GM19395 (cell line): ENCODE results near the gene CD46.
"Not testable (repeated sequence)": the region's sequence is repeated elsewhere in the genome, so short reads cannot be mapped to it uniquely, and the experiment has no call there.

Experiments
- ATAC-seq: cut with Tn5 transposase; IDR thresholded peaks from one replicate; pipeline ENCODE4 v1.9.1; 2021; ENCODE audit warnings: mild to moderate bottlenecking, moderate library complexity; ENCODE audit not compliant: unreplicated experiment

CD46 gene

DNA sequence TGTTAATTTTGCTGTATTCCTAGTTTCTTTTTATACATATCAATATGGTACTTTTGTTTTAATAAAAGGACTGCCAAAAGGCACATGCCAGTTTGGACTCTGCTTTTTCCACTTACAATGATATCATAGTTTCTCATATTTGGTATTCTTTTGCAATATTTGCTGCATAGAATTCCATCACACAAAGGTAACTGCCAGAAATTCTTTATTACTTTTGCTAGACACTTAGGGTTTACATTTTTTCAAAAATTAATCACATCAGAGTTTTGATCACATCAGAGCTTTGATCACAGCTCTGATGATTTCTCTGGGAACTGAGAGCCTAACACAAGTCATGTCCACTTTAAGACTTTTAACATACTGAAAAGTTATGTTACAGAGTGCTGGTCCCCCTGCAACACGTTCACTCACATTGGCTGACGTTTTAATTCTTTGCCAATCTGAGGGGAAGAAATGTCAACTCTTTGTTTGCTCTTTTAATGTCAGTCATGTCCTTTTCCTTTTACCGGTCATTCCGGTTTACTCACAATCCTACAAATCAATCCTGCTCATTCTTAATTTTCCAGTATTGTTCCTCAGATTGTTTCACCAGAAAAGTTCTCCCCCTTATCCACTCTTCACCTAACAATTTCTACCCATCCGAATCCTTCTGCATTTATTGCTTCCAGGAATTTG is 1.1 kb upstream of the CD46 start:
- ATAC-seq, result no peak

DNA sequence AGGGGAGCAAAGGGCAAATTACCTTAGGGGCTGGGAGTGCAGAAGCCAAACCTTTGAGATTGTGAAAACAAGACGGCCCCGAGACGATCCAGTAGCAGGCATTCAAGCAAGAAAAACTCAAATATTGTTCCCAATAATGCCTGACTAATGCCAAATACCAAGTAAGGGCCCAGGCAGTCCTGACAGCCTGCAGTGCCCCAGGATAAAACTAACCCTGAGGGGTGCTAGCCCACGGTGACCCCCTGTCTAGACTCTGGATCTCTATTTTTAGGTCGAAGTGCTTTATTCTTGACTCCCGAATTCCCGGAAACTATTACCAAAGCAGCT is 428 bp upstream of the CD46 start:
- peak; percentile 17 for ATAC-seq

GRCh38 chr1:207752456-207752998 is 673 bp downstream of the CD46 start:
- peak; percentile 29 for ATAC-seq

DNA sequence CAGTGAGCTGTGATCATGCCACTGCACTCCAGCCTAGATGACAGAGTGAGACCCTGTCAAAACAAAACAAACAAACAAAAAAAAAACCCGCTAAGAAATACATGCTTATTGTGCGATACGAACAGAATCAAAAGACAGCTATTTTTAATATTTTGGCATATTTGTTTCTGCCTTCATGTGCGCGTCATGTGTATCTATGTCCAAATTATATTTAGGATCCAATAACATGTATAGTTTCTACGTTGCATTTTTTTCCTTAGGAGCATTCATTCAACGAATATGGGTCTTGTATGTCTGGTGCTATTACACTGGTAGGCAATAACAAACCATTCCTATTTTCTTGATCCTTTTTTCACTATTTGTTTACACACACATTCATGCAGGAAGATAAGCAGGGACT is 1.8 kb downstream of the CD46 start:
- ATAC-seq, result no peak

GRCh38 chr1:207754011-207754410 is 2.2 kb downstream of the CD46 start:
- no peak for ATAC-seq

- no peak for ATAC-seq
These were observed 3.3 kb downstream of the CD46 start for GRCh38 chr1:207754974-207755700.

GRCh38 chr1:207755846-207756693 is 4.2 kb downstream of the CD46 start:
- ATAC-seq, result no peak

- ATAC-seq, result no peak
These were observed 10.8 kb downstream of the CD46 start for GRCh38 chr1:207762622-207763021.

GRCh38 chr1:207763091-207763490 is 11.2 kb downstream of the CD46 start:
- ATAC-seq, result no peak

DNA sequence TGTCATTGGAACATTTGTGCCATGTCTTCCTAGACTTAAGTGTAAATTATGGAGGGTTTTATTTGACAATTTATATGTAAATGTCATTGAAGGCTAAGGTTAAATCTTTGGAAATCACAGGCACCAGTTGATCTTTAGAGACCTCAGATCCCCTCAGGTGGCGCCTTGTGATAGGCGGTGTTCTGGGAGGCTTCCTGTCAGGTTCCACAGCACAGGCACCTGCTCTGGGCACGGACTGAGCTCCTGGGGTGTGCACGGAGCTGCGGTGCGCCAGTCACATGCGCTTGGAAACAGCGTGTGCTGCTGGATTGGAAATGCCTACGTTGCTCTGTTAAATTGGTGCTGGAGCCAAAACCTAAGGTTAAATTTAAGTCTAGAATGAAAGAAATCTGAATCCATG is 12.1 kb downstream of the CD46 start:
- no peak for ATAC-seq

DNA sequence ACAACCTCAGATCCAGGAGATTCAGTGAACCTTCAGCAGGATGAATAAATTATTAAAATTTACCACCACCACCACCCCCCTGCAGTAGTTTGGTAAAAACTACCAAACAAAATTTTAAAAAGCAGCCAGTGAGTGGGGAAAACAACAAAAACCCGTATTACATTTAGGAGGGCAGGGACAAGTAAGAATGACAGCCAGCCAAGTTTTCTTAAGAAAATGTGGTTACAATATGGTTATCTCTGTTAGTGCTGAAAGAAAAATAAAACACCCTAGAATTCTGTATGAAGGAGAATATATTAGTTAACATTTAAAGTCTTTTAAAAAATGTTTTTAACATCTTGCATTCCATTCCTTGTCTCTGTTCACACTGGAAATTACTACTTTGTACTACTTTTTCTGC is 14.7 kb downstream of the CD46 start:
- ATAC-seq, result no peak

DNA sequence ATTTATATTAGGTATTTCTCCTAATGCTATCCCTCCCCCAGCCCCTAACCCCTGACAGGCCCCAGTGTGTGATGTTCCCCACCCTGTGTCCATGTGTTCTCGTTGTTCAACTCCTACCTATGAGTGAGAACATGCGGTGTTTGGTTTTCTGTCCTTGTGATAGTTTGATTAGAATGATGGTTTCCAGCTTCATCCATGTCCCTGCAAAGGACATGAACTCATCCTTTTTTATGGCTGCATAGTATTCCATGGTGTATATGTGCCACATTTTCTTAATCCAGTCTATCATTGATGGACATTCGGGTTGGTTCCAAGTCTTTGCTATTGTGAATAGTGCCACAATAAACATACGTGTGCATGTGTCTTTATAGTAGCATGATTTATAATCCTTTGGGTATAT is 18.7 kb downstream of the CD46 start:
- not testable (repeated sequence) for ATAC-seq

DNA sequence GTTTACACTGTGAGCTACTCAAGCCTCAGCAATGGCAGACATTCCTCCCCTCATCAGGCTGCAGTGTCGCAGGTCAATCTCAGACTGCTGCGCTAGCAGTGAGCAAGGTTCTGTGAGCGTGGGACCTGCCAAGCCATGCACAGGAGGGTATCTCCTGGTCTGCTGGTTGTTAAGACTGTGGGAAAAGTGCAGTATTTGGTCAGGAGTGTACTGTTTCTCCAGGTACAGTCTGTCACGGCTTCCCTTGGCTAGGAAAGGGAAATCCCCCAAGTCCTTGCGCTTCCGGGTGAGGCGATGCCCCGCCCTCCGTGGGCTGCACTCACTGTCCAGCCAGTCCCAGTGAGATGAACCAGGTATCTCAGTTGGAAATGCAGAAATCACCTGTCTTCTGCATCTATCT is 24.2 kb downstream of the CD46 start:
- not testable (repeated sequence) for ATAC-seq

DNA sequence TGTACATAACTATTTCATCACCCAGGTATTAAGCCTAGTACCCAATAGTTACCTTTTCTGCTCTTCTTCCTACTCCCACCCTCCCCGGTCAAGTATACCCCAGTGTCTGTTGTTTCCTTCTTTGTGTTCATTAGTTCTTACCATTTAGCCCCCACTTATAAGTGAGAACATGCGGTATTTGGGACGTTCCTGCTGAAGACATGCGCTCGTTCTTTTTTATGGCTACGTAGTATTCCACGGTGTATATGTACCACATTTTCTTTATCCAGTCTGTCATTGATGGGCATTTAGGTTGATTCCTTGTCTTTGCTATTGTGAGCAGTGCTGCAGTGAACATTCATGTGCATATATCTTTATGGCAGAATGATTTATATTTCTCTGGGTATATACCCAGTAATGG is 25.6 kb downstream of the CD46 start:
- not testable (repeated sequence) for ATAC-seq

DNA sequence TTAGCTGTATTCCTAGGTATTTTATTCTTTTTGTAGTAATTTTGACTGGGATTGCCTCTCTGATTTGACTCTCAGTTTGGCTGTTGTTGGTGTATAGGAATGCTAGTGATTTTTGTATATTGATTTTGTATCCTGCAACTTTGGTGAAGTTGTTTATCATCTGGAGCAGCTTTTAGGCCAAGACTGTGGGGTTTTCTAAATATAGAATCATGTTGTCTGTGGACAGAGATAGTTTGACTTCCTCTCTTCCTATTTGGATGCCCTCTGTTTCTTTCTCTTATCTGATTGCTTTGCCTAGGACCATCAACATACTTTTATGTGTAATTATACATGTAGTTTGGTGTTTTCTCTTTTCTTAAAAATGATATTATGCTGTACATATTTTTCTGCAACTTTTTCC is 27.2 kb downstream of the CD46 start:
- no peak for ATAC-seq

- ATAC-seq, result no peak
These were observed 29.5 kb downstream of the CD46 start for GRCh38 chr1:207781312-207781711.

DNA sequence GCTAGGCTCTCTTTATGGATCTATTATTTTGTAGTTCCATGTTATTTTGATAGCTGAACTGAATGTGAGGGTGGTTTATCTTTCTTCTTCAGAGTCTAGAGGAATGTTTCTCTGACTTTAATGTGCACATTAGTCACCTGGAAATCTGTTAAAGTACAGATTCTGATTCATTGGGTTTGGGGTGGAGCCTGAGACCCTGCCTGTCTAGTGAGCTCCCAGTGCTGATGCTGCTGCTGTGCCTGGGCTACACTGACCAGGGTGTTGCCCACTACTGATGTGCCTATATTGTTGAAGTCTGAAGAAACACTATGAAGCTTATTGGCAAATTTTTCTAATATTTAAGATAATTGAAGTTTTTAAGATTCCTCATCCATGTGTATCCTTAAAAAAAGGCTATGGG is 35.9 kb downstream of the CD46 start:
- ATAC-seq, result no peak

GRCh38 chr1:207789386-207789785 is 37.5 kb downstream of the CD46 start:
- ATAC-seq, result no peak

DNA sequence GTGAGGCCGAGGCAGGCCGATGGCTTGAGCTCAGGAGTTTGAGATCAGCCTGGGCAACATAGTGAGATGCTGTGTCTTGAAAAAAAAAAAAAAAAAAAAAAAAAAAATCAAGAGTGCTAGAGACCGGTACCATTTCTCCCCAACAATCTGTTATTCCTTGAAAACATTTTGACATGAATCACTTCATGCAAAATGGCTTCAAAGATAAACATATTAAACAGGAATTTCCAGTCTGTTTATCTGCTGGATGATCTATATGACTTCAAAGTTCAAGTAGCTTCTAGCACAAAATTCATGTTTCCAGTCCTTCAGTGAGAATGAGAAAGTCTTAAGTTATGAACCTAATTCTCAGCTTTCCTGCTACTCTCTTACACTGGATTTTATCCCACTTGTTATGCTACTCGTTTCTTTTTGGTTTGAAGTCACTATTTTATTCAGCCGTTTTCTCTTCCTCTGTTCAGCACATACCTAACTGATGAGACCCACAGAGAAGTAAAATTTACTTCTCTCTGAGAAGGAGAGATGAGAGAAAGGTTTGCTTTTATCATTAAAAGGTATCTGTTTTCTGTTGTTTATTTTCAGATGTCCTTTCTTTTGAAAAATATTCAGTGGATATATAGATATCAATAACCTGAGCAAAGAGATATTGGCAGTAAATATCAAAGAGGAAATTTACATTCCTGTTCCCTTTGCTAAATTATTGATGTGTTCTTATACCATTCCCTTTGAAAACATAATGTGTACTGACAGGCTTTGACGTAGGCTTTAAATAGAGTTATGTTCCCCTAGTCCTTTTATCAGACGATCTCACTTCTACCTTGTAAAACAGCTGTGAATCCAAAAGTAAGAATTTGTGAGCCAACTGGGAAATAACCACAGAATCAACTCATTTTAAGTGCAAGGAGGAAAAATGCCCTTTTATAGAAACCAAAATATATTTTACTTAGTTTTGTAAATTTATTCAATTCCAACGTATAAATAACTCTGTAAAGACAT is 38.2 kb downstream of the CD46 start:
- no peak for ATAC-seq

DNA sequence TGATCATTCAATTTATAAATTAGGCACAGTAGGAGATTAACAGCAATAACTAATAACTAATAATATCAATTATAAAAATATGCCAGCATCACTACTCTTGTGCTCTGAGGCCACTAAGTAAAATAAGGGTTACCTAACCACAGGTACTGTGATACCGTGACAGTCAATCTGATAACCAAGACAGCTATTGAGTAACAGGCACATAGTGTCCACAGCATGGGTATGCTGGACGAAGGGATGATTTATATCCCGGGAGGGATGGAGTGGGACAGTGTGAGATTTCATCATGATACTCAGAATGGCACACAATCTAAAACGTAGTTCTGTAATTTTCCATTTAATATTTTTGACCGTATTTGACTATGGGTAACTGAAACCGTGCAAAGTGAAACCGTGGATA is 39.4 kb downstream of the CD46 start:
- no peak for ATAC-seq
